HepG2 (cell line): Measurements from ENCODE around the gene WDR3. TPM values are rescaled to one million over a fixed set of nuclear protein-coding genes. Genes with fewer than 3 reads are reported as not detected.

Experiments
- CENPX ChIP-seq: sonication (generic); formaldehyde crosslinking; IDR thresholded peaks from 2 replicates; pipeline ENCODE4 v1.9.0; 2021; ENCODE audit warnings: mild to moderate bottlenecking, missing genetic modification reagents, moderate library complexity
- HOXA3 ChIP-seq: sonication (generic); formaldehyde crosslinking; IDR thresholded peaks from 2 replicates; pipeline ENCODE4 v1.5.0; 2020; ENCODE audit warnings: missing genetic modification reagents
- MAZ ChIP-seq, 2 experiments: sonication (generic) in 1 of 2; formaldehyde crosslinking in 1 of 2; IDR thresholded peaks; 2 replicates each; pipeline versions ENCODE4 v1.5.0 to v1.6.1; 2012 to 2020; ENCODE audit warnings: low read depth in 2 of 2, mild to moderate bottlenecking in 2 of 2, borderline replicate concordance in 1 of 2, improper control_type of control experiment in 1 of 2, low read length in 1 of 2, missing genetic modification reagents in 1 of 2, moderate library complexity in 1 of 2
- MTF2 ChIP-seq: sonication (generic); formaldehyde crosslinking; IDR thresholded peaks from 2 replicates; pipeline ENCODE4 v1.5.0; 2020; ENCODE audit warnings: missing genetic modification reagents, borderline replicate concordance
- MXI1 ChIP-seq: IDR thresholded peaks from 3 replicates; pipeline ENCODE4 v1.6.1; 2012; ENCODE audit warnings: low read depth, low read length, inconsistent platforms, borderline replicate concordance
- NFYC ChIP-seq: IDR thresholded peaks from 2 replicates; pipeline ENCODE4 v1.6.1; 2016; ENCODE audit warnings: missing genetic modification reagents, missing compliant biosample characterization
- SMC3 ChIP-seq: IDR thresholded peaks from 2 replicates; pipeline ENCODE4 v1.6.1; 2011; ENCODE audit warnings: low read length, improper control_type of control experiment
- STAG1 ChIP-seq: sonication (generic); formaldehyde crosslinking; IDR thresholded peaks from 2 replicates; pipeline ENCODE4 v1.4.0; 2020; ENCODE audit warnings: missing genetic modification reagents
- ZBTB1 ChIP-seq: sonication (generic); formaldehyde crosslinking; IDR thresholded peaks from 2 replicates; pipeline ENCODE4 v1.4.0; 2020; ENCODE audit warnings: missing genetic modification reagents, borderline replicate concordance
- ZNF331 ChIP-seq: sonication (generic); formaldehyde crosslinking; IDR thresholded peaks from 2 replicates; pipeline ENCODE4 v1.4.0; 2020; ENCODE audit warnings: missing genetic modification reagents
- ZNF557 ChIP-seq: sonication (generic); formaldehyde crosslinking; IDR thresholded peaks from 2 replicates; pipeline ENCODE4 v1.4.0; 2020; ENCODE audit warnings: missing genetic modification reagents
- ZNF558 ChIP-seq: sonication (generic); formaldehyde crosslinking; IDR thresholded peaks from 2 replicates; pipeline ENCODE4 v1.9.0; 2022; ENCODE audit warnings: mild to moderate bottlenecking, missing genetic modification reagents, borderline replicate concordance
- ZNF567 ChIP-seq: sonication (generic); formaldehyde crosslinking; IDR thresholded peaks from 2 replicates; pipeline ENCODE4 v1.8.1; 2023; ENCODE audit warnings: mild to moderate bottlenecking, missing genetic modification reagents, borderline replicate concordance
- ZNF577 ChIP-seq: sonication (generic); formaldehyde crosslinking; IDR thresholded peaks from 2 replicates; pipeline ENCODE4 v1.4.0; 2020; ENCODE audit warnings: mild to moderate bottlenecking, low read depth, missing genetic modification reagents, borderline replicate concordance
- ZNF703 ChIP-seq: sonication (generic); formaldehyde crosslinking; IDR thresholded peaks from 2 replicates; pipeline ENCODE4 v1.5.1; 2020; ENCODE audit warnings: missing genetic modification reagents, mild to moderate bottlenecking, moderate library complexity, borderline replicate concordance
- ZNF816 ChIP-seq: sonication (generic); formaldehyde crosslinking; IDR thresholded peaks from 2 replicates; pipeline ENCODE4 v1.8.0; 2022; ENCODE audit warnings: missing genetic modification reagents, mild to moderate bottlenecking, borderline replicate concordance
- ZSCAN31 ChIP-seq: sonication (generic); formaldehyde crosslinking; IDR thresholded peaks from 2 replicates; pipeline ENCODE4 v1.5.0; 2020; ENCODE audit warnings: low read depth, mild to moderate bottlenecking, missing genetic modification reagents
- polyA plus RNA-seq, 8 experiments: library from polyadenylated mRNA; depleted of rRNA in 3 of 8; stranded (reverse) in 7 of 8; unstranded in 1 of 8; fragments of >200 nt; fragmentation: Illumina TruSeq in 4 of 8; extraction: Trizol in 4 of 8; gene quantifications; 2 replicates each; pipeline versions ENCODE4 v1.2.1 to v1.2.3, GENCODE V29; 2011 to 2016; ENCODE audit warnings: low read depth in 4 of 8, missing spikeins in 1 of 8, mixed read lengths in 1 of 8; ENCODE audit not compliant: insufficient read depth in 1 of 8
- total RNA-seq, 5 experiments: library from RNA; depleted of rRNA; stranded (reverse); fragments of >200 nt; fragmentation: Illumina TruSeq; extraction: Trizol; gene quantifications; 2 replicates each; pipeline ENCODE4 v1.2.3, GENCODE V29; 2016; ENCODE audit warnings: low read depth in 1 of 5
- TF ChIP-seq, protein P1 (sequence below): IDR thresholded peaks from 2 replicates; pipeline ENCODE4 v1.6.1; 2016; ENCODE audit warnings: missing compliant biosample characterization, missing genetic modification reagents, borderline replicate concordance
- TF ChIP-seq, protein P2 (sequence below): sonication (generic); formaldehyde crosslinking; IDR thresholded peaks from 2 replicates; pipeline ENCODE4 v1.4.0; 2020; ENCODE audit warnings: missing genetic modification reagents, borderline replicate concordance
- TF ChIP-seq, protein P3 (sequence below): sonication (generic); formaldehyde crosslinking; IDR thresholded peaks from 2 replicates; pipeline ENCODE4 v1.9.0; 2022; ENCODE audit warnings: missing genetic modification reagents, mild to moderate bottlenecking, borderline replicate concordance
- TF ChIP-seq, protein P4 (sequence below): IDR thresholded peaks from 2 replicates; pipeline ENCODE4 v1.6.1; 2012; ENCODE audit warnings: low read depth, low read length, improper control_type of control experiment
- TF ChIP-seq, protein P5 (sequence below): IDR thresholded peaks from 2 replicates; pipeline ENCODE4 v1.6.1; 2012; ENCODE audit warnings: inconsistent platforms

WDR3 gene
- total and polyA plus RNA-seq, 2 of the 13 experiments (the other 11 are each of a cell fraction or from before 2014, with no cell fraction given), result 15.9 to 55.5 TPM

DNA sequence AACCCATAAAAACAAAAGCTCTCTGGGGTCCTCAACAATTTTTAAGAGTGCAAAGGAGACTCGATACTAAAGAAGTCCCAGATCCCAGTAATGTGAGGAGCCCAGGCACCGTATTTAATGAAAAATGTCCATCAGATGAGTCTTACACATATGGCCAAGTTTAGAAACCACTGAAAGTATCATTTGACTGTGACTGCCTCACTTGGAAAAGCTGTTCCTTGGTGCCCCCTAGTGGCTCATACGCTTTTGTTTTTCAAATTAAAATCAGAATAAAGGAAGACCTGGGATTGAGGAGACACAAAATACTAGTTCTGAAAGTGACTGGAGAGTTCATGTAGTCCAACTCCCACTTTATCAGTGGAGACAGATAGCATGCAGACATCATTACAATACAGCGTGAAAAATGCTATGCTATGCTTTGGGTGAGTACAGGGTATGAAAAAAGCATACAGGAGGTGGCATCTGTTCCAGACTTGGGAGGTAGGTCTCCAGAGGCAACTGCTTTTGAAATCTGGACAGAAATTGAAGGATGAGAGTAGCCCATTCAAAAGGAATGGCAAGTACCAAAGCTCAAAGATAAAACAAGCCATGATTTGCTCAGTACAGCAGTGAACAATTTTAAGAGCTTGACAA, 33.9 kb upstream of the WDR3 start (continued):
- TF ChIP-seq MAZ (IDR thresholded peaks at IDR 0.05; ENCODE audit: borderline replicate concordance, low read depth, low read length) (no peak), MAZ (CRISPR knock-in tag; IDR thresholded peaks at IDR 0.05; ENCODE audit: low read depth) (no peak), MTF2 (CRISPR knock-in tag) (no peak), ZNF567 (CRISPR knock-in tag) (no peak), MXI1 (no peak), CENPX (CRISPR knock-in tag) (no peak), ZSCAN31 (CRISPR knock-in tag) (no peak), NFYC (CRISPR knock-in tag) (no peak), ZNF558 (CRISPR knock-in tag) (no peak), ZNF557 (CRISPR knock-in tag) (no peak), STAG1 (CRISPR knock-in tag) (peak; percentile 89), ZNF577 (CRISPR knock-in tag) (no peak), ZNF703 (no peak), SMC3 (peak; percentile 89), ZBTB1 (CRISPR knock-in tag) (no peak), HOXA3 (no peak), ZNF816 (no peak), ZNF331 (CRISPR knock-in tag) (no peak)
- TF ChIP-seq, protein P1, sequence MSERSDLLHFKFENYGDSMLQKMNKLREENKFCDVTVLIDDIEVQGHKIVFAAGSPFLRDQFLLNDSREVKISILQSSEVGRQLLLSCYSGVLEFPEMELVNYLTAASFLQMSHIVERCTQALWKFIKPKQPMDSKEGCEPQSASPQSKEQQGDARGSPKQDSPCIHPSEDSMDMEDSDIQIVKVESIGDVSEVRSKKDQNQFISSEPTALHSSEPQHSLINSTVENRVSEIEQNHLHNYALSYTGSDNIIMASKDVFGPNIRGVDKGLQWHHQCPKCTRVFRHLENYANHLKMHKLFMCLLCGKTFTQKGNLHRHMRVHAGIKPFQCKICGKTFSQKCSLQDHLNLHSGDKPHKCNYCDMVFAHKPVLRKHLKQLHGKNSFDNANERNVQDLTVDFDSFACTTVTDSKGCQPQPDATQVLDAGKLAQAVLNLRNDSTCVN, result no peak
- TF ChIP-seq, protein P2, sequence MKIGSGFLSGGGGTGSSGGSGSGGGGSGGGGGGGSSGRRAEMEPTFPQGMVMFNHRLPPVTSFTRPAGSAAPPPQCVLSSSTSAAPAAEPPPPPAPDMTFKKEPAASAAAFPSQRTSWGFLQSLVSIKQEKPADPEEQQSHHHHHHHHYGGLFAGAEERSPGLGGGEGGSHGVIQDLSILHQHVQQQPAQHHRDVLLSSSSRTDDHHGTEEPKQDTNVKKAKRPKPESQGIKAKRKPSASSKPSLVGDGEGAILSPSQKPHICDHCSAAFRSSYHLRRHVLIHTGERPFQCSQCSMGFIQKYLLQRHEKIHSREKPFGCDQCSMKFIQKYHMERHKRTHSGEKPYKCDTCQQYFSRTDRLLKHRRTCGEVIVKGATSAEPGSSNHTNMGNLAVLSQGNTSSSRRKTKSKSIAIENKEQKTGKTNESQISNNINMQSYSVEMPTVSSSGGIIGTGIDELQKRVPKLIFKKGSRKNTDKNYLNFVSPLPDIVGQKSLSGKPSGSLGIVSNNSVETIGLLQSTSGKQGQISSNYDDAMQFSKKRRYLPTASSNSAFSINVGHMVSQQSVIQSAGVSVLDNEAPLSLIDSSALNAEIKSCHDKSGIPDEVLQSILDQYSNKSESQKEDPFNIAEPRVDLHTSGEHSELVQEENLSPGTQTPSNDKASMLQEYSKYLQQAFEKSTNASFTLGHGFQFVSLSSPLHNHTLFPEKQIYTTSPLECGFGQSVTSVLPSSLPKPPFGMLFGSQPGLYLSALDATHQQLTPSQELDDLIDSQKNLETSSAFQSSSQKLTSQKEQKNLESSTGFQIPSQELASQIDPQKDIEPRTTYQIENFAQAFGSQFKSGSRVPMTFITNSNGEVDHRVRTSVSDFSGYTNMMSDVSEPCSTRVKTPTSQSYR (CRISPR knock-in tag), result no peak
- TF ChIP-seq, protein P3, sequence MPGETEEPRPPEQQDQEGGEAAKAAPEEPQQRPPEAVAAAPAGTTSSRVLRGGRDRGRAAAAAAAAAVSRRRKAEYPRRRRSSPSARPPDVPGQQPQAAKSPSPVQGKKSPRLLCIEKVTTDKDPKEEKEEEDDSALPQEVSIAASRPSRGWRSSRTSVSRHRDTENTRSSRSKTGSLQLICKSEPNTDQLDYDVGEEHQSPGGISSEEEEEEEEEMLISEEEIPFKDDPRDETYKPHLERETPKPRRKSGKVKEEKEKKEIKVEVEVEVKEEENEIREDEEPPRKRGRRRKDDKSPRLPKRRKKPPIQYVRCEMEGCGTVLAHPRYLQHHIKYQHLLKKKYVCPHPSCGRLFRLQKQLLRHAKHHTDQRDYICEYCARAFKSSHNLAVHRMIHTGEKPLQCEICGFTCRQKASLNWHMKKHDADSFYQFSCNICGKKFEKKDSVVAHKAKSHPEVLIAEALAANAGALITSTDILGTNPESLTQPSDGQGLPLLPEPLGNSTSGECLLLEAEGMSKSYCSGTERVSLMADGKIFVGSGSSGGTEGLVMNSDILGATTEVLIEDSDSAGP (CRISPR knock-in tag), result no peak
- TF ChIP-seq, protein P4, sequence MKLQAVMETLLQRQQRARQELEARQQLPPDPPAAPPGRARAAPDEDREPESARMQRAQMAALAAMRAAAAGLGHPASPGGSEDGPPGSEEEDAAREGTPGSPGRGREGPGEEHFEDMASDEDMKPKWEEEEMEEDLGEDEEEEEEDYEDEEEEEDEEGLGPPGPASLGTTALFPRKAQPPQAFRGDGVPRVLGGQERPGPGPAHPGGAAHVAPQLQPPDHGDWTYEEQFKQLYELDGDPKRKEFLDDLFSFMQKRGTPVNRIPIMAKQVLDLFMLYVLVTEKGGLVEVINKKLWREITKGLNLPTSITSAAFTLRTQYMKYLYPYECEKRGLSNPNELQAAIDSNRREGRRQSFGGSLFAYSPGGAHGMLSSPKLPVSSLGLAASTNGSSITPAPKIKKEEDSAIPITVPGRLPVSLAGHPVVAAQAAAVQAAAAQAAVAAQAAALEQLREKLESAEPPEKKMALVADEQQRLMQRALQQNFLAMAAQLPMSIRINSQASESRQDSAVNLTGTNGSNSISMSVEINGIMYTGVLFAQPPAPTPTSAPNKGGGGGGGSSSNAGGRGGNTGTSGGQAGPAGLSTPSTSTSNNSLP, result 0 out of 2 replicates have a peak, but pooled peaks have one; percentile 13
- TF ChIP-seq, protein P5, sequence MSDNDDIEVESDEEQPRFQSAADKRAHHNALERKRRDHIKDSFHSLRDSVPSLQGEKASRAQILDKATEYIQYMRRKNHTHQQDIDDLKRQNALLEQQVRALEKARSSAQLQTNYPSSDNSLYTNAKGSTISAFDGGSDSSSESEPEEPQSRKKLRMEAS, result no peak
